Measurements from ENCODE around the gene ABCC6.

- TF ChIP-seq CTCF (IDR thresholded peaks at IDR 0.05) (no peak), POLR2A (IDR thresholded peaks at IDR 0.05) (no peak)
Measured at GRCh38 chr16:16150878-16151152, 72.5 kb downstream of the ABCC6 start.
